Gastroesophageal sphincter (tissue), 3 donors: ENCODE results near the gene STEAP3.

Experiments used
- CTCF ChIP-seq, 4 experiments: fragments of 200-600 bp in 2 of 4; fragments of 450-650 bp in 2 of 4; sonication (generic) in 1 of 4; IDR thresholded peaks; one replicate each; pipeline ENCODE4 v1.5.1; 2017 to 2019; ENCODE audit warnings: antibody characterized with exemption in 4 of 4, mild to moderate bottlenecking in 2 of 4, moderate library complexity in 2 of 4
- POLR2A ChIP-seq, 2 donors: fragments of 450-650 bp; IDR thresholded peaks; one replicate each; pipeline ENCODE4 v1.6.1; 2017; ENCODE audit warnings: antibody characterized with exemption in 2 of 2, mild to moderate bottlenecking in 2 of 2, moderate library complexity in 1 of 2
- POLR2AphosphoS5 ChIP-seq: sonication (generic); formaldehyde crosslinking; IDR thresholded peaks from one replicate; pipeline ENCODE4 v1.6.1; 2017; ENCODE audit warnings: antibody characterized with exemption

- TF ChIP-seq POLR2A (IDR thresholded peaks at IDR 0.05) (no peak), POLR2AphosphoS5 (no peak), CTCF (IDR thresholded peaks at IDR 0.05) (no peak)
Measured at GRCh38 chr2:119236796-119237195, 13.2 kb downstream of the STEAP3 start.
